Measurements from ENCODE around the gene IER5. TPM values are rescaled to one million over a fixed set of nuclear protein-coding genes. Genes with fewer than 3 reads are reported as not detected.

Gene IER5
- total and polyA plus RNA-seq, 2 of the 13 experiments (the other 11 are each of a cell fraction or from before 2014, with no cell fraction given), result 2.5 to 3.5 TPM

GRCh38 chr1:181089676-181090544 is 1.4 kb downstream of the IER5 start (continued):
- TF ChIP-seq ZFP82 (CRISPR knock-in tag; IDR thresholded peaks at IDR 0.05; ENCODE audit: borderline replicate concordance), result no peak
- no peak for TF ChIP-seq TFE3 (CRISPR knock-in tag; IDR thresholded peaks at IDR 0.05)
- TF ChIP-seq ZNF441 (CRISPR knock-in tag; IDR thresholded peaks at IDR 0.05; ENCODE audit: borderline replicate concordance), result no peak; the same call in 1 of the 2 replicates
- peak; percentile 49; the same call in 1 of the 2 replicates for TF ChIP-seq YEATS2 (CRISPR knock-in tag; IDR thresholded peaks at IDR 0.05; ENCODE audit: borderline replicate concordance)
- TF ChIP-seq GTF3A (CRISPR knock-in tag; conservative IDR thresholded peaks at IDR 0.05), result no peak
- no peak for TF ChIP-seq ZNF773 (CRISPR knock-in tag; IDR thresholded peaks at IDR 0.05; ENCODE audit: borderline replicate concordance)
- TF ChIP-seq ATRX (CRISPR knock-in tag; IDR thresholded peaks at IDR 0.05; ENCODE audit: borderline replicate concordance), result no peak
- no peak for TF ChIP-seq KIAA2018 (CRISPR knock-in tag; IDR thresholded peaks at IDR 0.05; ENCODE audit: borderline replicate concordance)
- peak; percentile 83 for TF ChIP-seq HDAC1 (CRISPR knock-in tag; IDR thresholded peaks at IDR 0.05)
- no peak for TF ChIP-seq ZNF337 (CRISPR knock-in tag; IDR thresholded peaks at IDR 0.05; ENCODE audit: borderline replicate concordance, low read depth)
- TF ChIP-seq NR3C1 (CRISPR knock-in tag; IDR thresholded peaks at IDR 0.05), result no peak
- no peak for TF ChIP-seq EP300 (IDR thresholded peaks at IDR 0.05; ENCODE audit: low read depth in 2 of 2, low read length in 2 of 2)
- no peak for TF ChIP-seq EP300 (CRISPR knock-in tag; IDR thresholded peaks at IDR 0.05; ENCODE audit: borderline replicate concordance)
